GM19463 (cell line): ENCODE data around the gene UBE2F.
"Not testable (repeated sequence)": the region's sequence is repeated elsewhere in the genome, so short reads cannot be mapped to it uniquely, and the experiment has no call there.

Experiments used
- ATAC-seq: cut with Tn5 transposase; IDR thresholded peaks from one replicate; pipeline ENCODE4 v1.9.1; 2021; ENCODE audit warnings: mild to moderate bottlenecking, moderate library complexity; ENCODE audit not compliant: unreplicated experiment

UBE2F gene

GRCh38 chr2:238013806-238014205, 47.0 kb downstream of the UBE2F start:
- ATAC-seq = no peak

GRCh38 chr2:238015705-238016104, 48.9 kb downstream of the UBE2F start:
- ATAC-seq = no peak

GRCh38 chr2:238016526-238016925, 49.7 kb downstream of the UBE2F start:
- no peak for ATAC-seq

GRCh38 chr2:238019962-238020361, 53.1 kb downstream of the UBE2F start:
- no peak for ATAC-seq

GRCh38 chr2:238020816-238021215, 54.0 kb downstream of the UBE2F start:
- no peak for ATAC-seq

GRCh38 chr2:238021327-238021726, 54.5 kb downstream of the UBE2F start:
- no peak for ATAC-seq

- no peak for ATAC-seq
These were observed 55.9 kb downstream of the UBE2F start for GRCh38 chr2:238022594-238023157.

- ATAC-seq = no peak
These were observed 56.8 kb downstream of the UBE2F start for GRCh38 chr2:238023608-238024007.

GRCh38 chr2:238024986-238025385, 58.2 kb downstream of the UBE2F start:
- no peak for ATAC-seq

- ATAC-seq = no peak
These were observed 59.0 kb downstream of the UBE2F start for GRCh38 chr2:238025741-238026360.

GRCh38 chr2:238027058-238027457, 60.2 kb downstream of the UBE2F start:
- ATAC-seq = no peak

- no peak for ATAC-seq
These were observed 61.0 kb downstream of the UBE2F start for GRCh38 chr2:238027591-238028415.

GRCh38 chr2:238029853-238030252, 63.0 kb downstream of the UBE2F start:
- no peak for ATAC-seq

GRCh38 chr2:238030422-238031155, 63.8 kb downstream of the UBE2F start:
- ATAC-seq = no peak

- ATAC-seq = no peak
These were observed 64.9 kb downstream of the UBE2F start for GRCh38 chr2:238031751-238032150.

- no peak for ATAC-seq
These were observed 66.0 kb downstream of the UBE2F start for GRCh38 chr2:238032755-238033337.

- not testable (repeated sequence) for ATAC-seq
These were observed 67.2 kb downstream of the UBE2F start for GRCh38 chr2:238033991-238034390.

GRCh38 chr2:238038203-238038602, 71.4 kb downstream of the UBE2F start:
- no peak for ATAC-seq

GRCh38 chr2:238039151-238039550, 72.3 kb downstream of the UBE2F start:
- ATAC-seq = no peak

GRCh38 chr2:238039985-238040384, 73.2 kb downstream of the UBE2F start:
- ATAC-seq = no peak

GRCh38 chr2:238040918-238041317, 74.1 kb downstream of the UBE2F start:
- ATAC-seq = no peak
